Endodermal cell (in vitro differentiated cells): ENCODE measurements around the gene TBC1D1. TPM values are rescaled to one million over a fixed set of nuclear protein-coding genes. Genes with fewer than 3 reads are reported as not detected.
A peak's percentile ranks its signal among the peaks of the same experiment; 100 is the strongest.

ENCODE experiments used
- DNase-seq: peaks from one replicate; pipeline ENCODE4 v3.0.0-alpha.2; 2017
- H3K27ac ChIP-seq: 2 replicates; pipeline ENCODE4 v1.5.1; 2013; ENCODE audit warnings: mild to moderate bottlenecking, low read depth, low read length, moderate library complexity
- H3K27me3 ChIP-seq: 2 replicates; pipeline ENCODE4 v1.6.1; 2013; ENCODE audit warnings: mild to moderate bottlenecking, low read length, moderate library complexity; ENCODE audit not compliant: insufficient read depth, control insufficient read depth, poor library complexity, severe bottlenecking
- H3K36me3 ChIP-seq: 2 replicates; pipeline ENCODE4 v1.7.0; 2013; ENCODE audit warnings: mild to moderate bottlenecking, low read length, moderate library complexity; ENCODE audit not compliant: control insufficient read depth, insufficient read depth
- H3K4me1 ChIP-seq: one replicate; pipeline ENCODE4 v1.7.0; 2013; ENCODE audit warnings: low read length; ENCODE audit not compliant: control insufficient read depth, insufficient read depth
- H3K4me3 ChIP-seq: 2 replicates; pipeline ENCODE4 v1.5.1; 2013; ENCODE audit warnings: mild to moderate bottlenecking, low read length, moderate library complexity
- H3K9ac ChIP-seq: 2 replicates; pipeline ENCODE4 v1.6.1; 2013; ENCODE audit warnings: mild to moderate bottlenecking, low read length, moderate library complexity; ENCODE audit not compliant: poor library complexity, severe bottlenecking; ENCODE audit errors: extremely low read depth
- H3K9me3 ChIP-seq: 2 replicates; pipeline ENCODE4 v1.6.1; 2013; ENCODE audit warnings: mild to moderate bottlenecking, low read length, moderate library complexity; ENCODE audit not compliant: control insufficient read depth
- H3K27ac Mint-ChIP-seq: 2 replicates; pipeline ENCODE4 v1.8.0; 2020; ENCODE audit warnings: mixed read lengths
- H3K27me3 Mint-ChIP-seq: 2 replicates; pipeline ENCODE4 v1.8.0; 2021; ENCODE audit warnings: mild to moderate bottlenecking, mixed read lengths; ENCODE audit not compliant: insufficient read depth
- H3K36me3 Mint-ChIP-seq: 2 replicates; pipeline ENCODE4 v1.8.0; 2020; ENCODE audit warnings: low read depth, mixed read lengths
- H3K4me1 Mint-ChIP-seq: 2 replicates; pipeline ENCODE4 v1.8.0; 2020; ENCODE audit warnings: mixed read lengths
- H3K4me3 Mint-ChIP-seq: 2 replicates; pipeline ENCODE4 v1.8.0; 2020; ENCODE audit warnings: mild to moderate bottlenecking, moderate library complexity, mixed read lengths
- H3K9me3 Mint-ChIP-seq: 2 replicates; pipeline ENCODE4 v1.8.0; 2020; ENCODE audit warnings: mild to moderate bottlenecking, mixed read lengths
- WGBS, 2 experiments: methylation state at CpG; one replicate each; pipeline versions ENCODE4 v1.1.5 to v1.1.7; 2013; ENCODE audit warnings: missing lambda C conversion rate in 2 of 2, mixed read lengths in 1 of 2; ENCODE audit not compliant: insufficient coverage in 1 of 2, insufficient read length in 1 of 2; 5-methylcytosine and 5-hydroxymethylcytosine counted together
- total RNA-seq, 2 donors: library from RNA; stranded (reverse); fragmentation: NEBNext Ultra II Directional in 1 of 2; extraction: Animal tissue kit (Norgen Biotek cat#: 25700) in 1 of 2; gene quantifications; 2 replicates in 1 of 2; 3 replicates in 1 of 2; pipeline ENCODE4 v1.2.1, GENCODE V29; 2021
- TF ChIP-seq, protein P1 (sequence below): fragments of 200-600 bp; sonication (generic); conservative IDR thresholded peaks from 2 replicates; pipeline ENCODE4 v1.5.0; 2021; ENCODE audit warnings: antibody characterized with exemption, mild to moderate bottlenecking

Gene TBC1D1
- total RNA-seq, 2 donors from 2014 or later: 110 to 122 TPM

- no peak for DNase-seq
- TF ChIP-seq, protein P1, sequence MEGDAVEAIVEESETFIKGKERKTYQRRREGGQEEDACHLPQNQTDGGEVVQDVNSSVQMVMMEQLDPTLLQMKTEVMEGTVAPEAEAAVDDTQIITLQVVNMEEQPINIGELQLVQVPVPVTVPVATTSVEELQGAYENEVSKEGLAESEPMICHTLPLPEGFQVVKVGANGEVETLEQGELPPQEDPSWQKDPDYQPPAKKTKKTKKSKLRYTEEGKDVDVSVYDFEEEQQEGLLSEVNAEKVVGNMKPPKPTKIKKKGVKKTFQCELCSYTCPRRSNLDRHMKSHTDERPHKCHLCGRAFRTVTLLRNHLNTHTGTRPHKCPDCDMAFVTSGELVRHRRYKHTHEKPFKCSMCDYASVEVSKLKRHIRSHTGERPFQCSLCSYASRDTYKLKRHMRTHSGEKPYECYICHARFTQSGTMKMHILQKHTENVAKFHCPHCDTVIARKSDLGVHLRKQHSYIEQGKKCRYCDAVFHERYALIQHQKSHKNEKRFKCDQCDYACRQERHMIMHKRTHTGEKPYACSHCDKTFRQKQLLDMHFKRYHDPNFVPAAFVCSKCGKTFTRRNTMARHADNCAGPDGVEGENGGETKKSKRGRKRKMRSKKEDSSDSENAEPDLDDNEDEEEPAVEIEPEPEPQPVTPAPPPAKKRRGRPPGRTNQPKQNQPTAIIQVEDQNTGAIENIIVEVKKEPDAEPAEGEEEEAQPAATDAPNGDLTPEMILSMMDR: no peak
- Mint-ChIP-seq H3K27me3 (no peaks in the 10 kb centered on the region), H3K9me3 (no peaks in the 10 kb centered on the region), H3K4me1 (no peaks in the 10 kb centered on the region), H3K4me3 (no peak overlapping the region), H3K27ac (no peak overlapping the region), H3K36me3 (peaks cover 43% of the 10 kb centered on the region)
- Histone ChIP-seq H3K4me3 (no peak overlapping the region), H3K36me3 (peaks cover 43% of the 10 kb centered on the region), H3K27ac (no peak overlapping the region), H3K27me3 (no peaks in the 10 kb centered on the region), H3K4me1 (no peaks in the 10 kb centered on the region), H3K9ac (no peak overlapping the region), H3K9me3 (no peaks in the 10 kb centered on the region)
- WGBS, 2 experiments: 86 to 100% methylated on average over 1 to 3 of the region's 3 CpGs
Observed at GRCh38 chr4:38099908-38100407, 209.1 kb downstream of the TBC1D1 start.

- H3K27ac Mint-ChIP-seq: no peak overlapping the region
- peaks cover 45% of the 10 kb centered on the region for H3K36me3 Mint-ChIP-seq
- no peaks in the 10 kb centered on the region for H3K9me3 Mint-ChIP-seq
Observed at GRCh38 chr4:38100474-38101255, 209.8 kb downstream of the TBC1D1 start.

GRCh38 chr4:38101563-38101962 lies 210.7 kb downstream of the TBC1D1 start:
- Histone ChIP-seq H3K9ac (no peak overlapping the region), H3K27ac (no peak overlapping the region), H3K27me3 (no peaks in the 10 kb centered on the region), H3K4me1 (no peaks in the 10 kb centered on the region), H3K4me3 (no peak overlapping the region), H3K36me3 (peaks cover 43% of the 10 kb centered on the region), H3K9me3 (no peaks in the 10 kb centered on the region)
- 85 to 88% methylated on average over 4 of the region's 4 CpGs for WGBS, 2 experiments
- TF ChIP-seq, protein P1: no peak
- Mint-ChIP-seq H3K4me1 (no peaks in the 10 kb centered on the region), H3K27me3 (no peaks in the 10 kb centered on the region), H3K9me3 (no peaks in the 10 kb centered on the region), H3K27ac (peak overlapping the region; percentile 61), H3K4me3 (no peak overlapping the region), H3K36me3 (peaks cover 43% of the 10 kb centered on the region)
- DNase-seq: no peak

More at GRCh38 chr4:38100474-38101255, 209.8 kb downstream of the TBC1D1 start:
- peaks cover 48% of the 10 kb centered on the region for H3K36me3 ChIP-seq
- H3K4me1 ChIP-seq: no peaks in the 10 kb centered on the region
- no peaks in the 10 kb centered on the region for H3K9me3 ChIP-seq
- no peaks in the 10 kb centered on the region for H3K27me3 ChIP-seq
- TF ChIP-seq, protein P1: no peak
- H3K9ac ChIP-seq: no peak overlapping the region
- Mint-ChIP-seq H3K4me3 (no peak overlapping the region), H3K27me3 (no peaks in the 10 kb centered on the region), H3K4me1 (no peaks in the 10 kb centered on the region)
- H3K4me3 ChIP-seq: no peak overlapping the region
- H3K27ac ChIP-seq: no peak overlapping the region
- WGBS, 2 experiments: 94% methylated on average over 3 to 5 of the region's 5 CpGs
- DNase-seq: no peak
